ENCODE measurements around the gene SELENON. TPM values are rescaled to one million over a fixed set of nuclear protein-coding genes. Genes with fewer than 3 reads are reported as not detected.
A peak's percentile ranks its signal among the peaks of the same experiment; 100 is the strongest.
"Not testable (repeated sequence)": the region's sequence is repeated elsewhere in the genome, so short reads cannot be mapped to it uniquely, and the experiment has no call there.

The SELENON gene
- total and polyA plus RNA-seq, 9 of the 15 experiments (the other 6 are each of a cell fraction or from before 2014, with no cell fraction given) = 0.43 to 26.7 (median 7.0) TPM

GRCh38 chr1:25839808-25840207, 39.8 kb downstream of the SELENON start:
- Histone ChIP-seq H3K79me2 (ENCODE audit: control insufficient read depth, insufficient read depth, low read length) (peaks cover 81% of the 10 kb centered on the region), H3K36me3 (ENCODE audit: control insufficient read depth, insufficient read depth, low read length) (peaks cover 45% of the 10 kb centered on the region)
- WGBS (ENCODE audit: insufficient coverage, low coverage, missing lambda C conversion rate) = 95% methylated on average over 4 of the region's 4 CpGs
- H3K27ac ChIP-seq (ENCODE audit: extremely low read depth, low read depth, low read length); DNase-seq (ENCODE audit: extremely low read depth in 1 of 4, low spot score in 3 of 4); H3K9me1 ChIP-seq (ENCODE audit: control insufficient read depth, insufficient read depth, low read length); BruUV-seq (replicated peaks); H3K9ac ChIP-seq (ENCODE audit: insufficient read depth in 1 of 2, low read depth in 2 of 2, low read length in 2 of 2); intact Hi-C loops (cut with micrococcal nuclease); H3K4me3 ChIP-seq; H2AFZ ChIP-seq (ENCODE audit: low read depth, low read length); H3K27me3 ChIP-seq (ENCODE audit: control insufficient read depth in 2 of 2, insufficient read depth in 2 of 2, low read length in 2 of 2); in situ Hi-C loops (cut with MboI); H3K4me1 ChIP-seq (replicated peaks in 1 of 2; ENCODE audit: control insufficient read depth in 2 of 2, insufficient read depth in 2 of 2, low read length in 2 of 2); H3K9me3 ChIP-seq (replicated peaks; ENCODE audit: control insufficient read depth, insufficient read depth, low read depth, low read length); H4K20me1 ChIP-seq (replicated peaks; ENCODE audit: control insufficient read depth, insufficient read depth, low read length); ATAC-seq; CTCF ChIA-PET (ENCODE audit: low intra/inter-chr PET ratio); FAIRE-seq; H3K4me2 ChIP-seq (ENCODE audit: insufficient read depth, low read length): not testable (repeated sequence)
- POLR2A ChIA-PET = interaction anchor here (0.6 to 10.8 kb wide), 4 partner anchors 9 to 34 kb away, joined by 3 to 108 read pairs (median 6); no protein-coding TSS in a partner anchor

- no peaks in the 10 kb centered on the region for H3K27me3 ChIP-seq (ENCODE audit: control insufficient read depth in 2 of 2, insufficient read depth in 2 of 2, low read length in 2 of 2)
- intact Hi-C loops (cut with micrococcal nuclease) (no loop called here), in situ Hi-C loops (cut with MboI) (no loop called here)
- H3K9me1 ChIP-seq (ENCODE audit: control insufficient read depth, insufficient read depth, low read length) = no peaks in the 10 kb centered on the region
- no peak overlapping the region for H3K9ac ChIP-seq (ENCODE audit: insufficient read depth in 1 of 2, low read depth in 2 of 2, low read length in 2 of 2)
- H2AFZ ChIP-seq (ENCODE audit: low read depth, low read length) = no peak overlapping the region
- no peak overlapping the region for H3K27ac ChIP-seq (ENCODE audit: extremely low read depth, low read depth, low read length)
- no peaks in the 10 kb centered on the region for H3K9me3 ChIP-seq (replicated peaks; ENCODE audit: control insufficient read depth, insufficient read depth, low read depth, low read length)
- ATAC-seq = no peak
- BruUV-seq (replicated peaks) = no TSS peak
- peaks cover 0 to 15% of the 10 kb centered on the region in 2 experiments; a peak in 3 of 5 replicates for H3K4me1 ChIP-seq (replicated peaks in 1 of 2; ENCODE audit: control insufficient read depth in 2 of 2, insufficient read depth in 2 of 2, low read length in 2 of 2)
- no peak overlapping the region for H3K4me2 ChIP-seq (ENCODE audit: insufficient read depth, low read length)
- no peak for TF ChIP-seq STAG1 (CRISPR knock-in tag; IDR thresholded peaks at IDR 0.05; ENCODE audit: borderline replicate concordance)
- TF ChIP-seq ZNF384 (IDR thresholded peaks at IDR 0.05; ENCODE audit: low read depth, low read length) = 0 out of 2 replicates have a peak, but pooled peaks have one; percentile 11
- peak; percentile 51; the same call in 1 of the 2 replicates for TF ChIP-seq MAFG (tag; conservative IDR thresholded peaks at IDR 0.05)
- TF ChIP-seq CBX3 (IDR thresholded peaks at IDR 0.05; ENCODE audit: borderline replicate concordance in 1 of 2, low read length in 2 of 2) = no peak
- TF ChIP-seq NFE2 (IDR thresholded peaks at IDR 0.05; ENCODE audit: low read depth) = 0 out of 2 replicates have a peak, but pooled peaks have one; percentile 12
- peak; percentile 43; the same call in 1 of the 2 replicates for TF ChIP-seq ZNF316 (IDR thresholded peaks at IDR 0.05)
- TF ChIP-seq C11orf30 (IDR thresholded peaks at IDR 0.05; ENCODE audit: low read depth) = peak; percentile 19; the same call in 1 of the 2 replicates
- peaks cover 88% of the 10 kb centered on the region for H3K79me2 ChIP-seq (ENCODE audit: control insufficient read depth, insufficient read depth, low read length)
- POLR2A ChIA-PET = interaction anchor here (0.7 to 10.8 kb wide), 4 partner anchors 13 to 53 kb away, joined by 3 to 108 read pairs (median 4); no protein-coding TSS in a partner anchor
- CTCF ChIA-PET (ENCODE audit: low intra/inter-chr PET ratio) = no interaction called here
- peaks cover 6% of the 10 kb centered on the region; the same call in 1 of the 2 replicates for H4K20me1 ChIP-seq (replicated peaks; ENCODE audit: control insufficient read depth, insufficient read depth, low read length)
- no peak overlapping the region for H3K4me3 ChIP-seq
- H3K36me3 ChIP-seq (ENCODE audit: control insufficient read depth, insufficient read depth, low read length) = peaks cover 31% of the 10 kb centered on the region
- FAIRE-seq = no peak
- 76% methylated on average over 3 of the region's 3 CpGs for WGBS (ENCODE audit: insufficient coverage, low coverage, missing lambda C conversion rate)
- DNase-seq (ENCODE audit: extremely low read depth in 1 of 4, low spot score in 3 of 4) = no peak
These were observed 43.5 kb downstream of the SELENON start for GRCh38 chr1:25843483-25843882.

All from K562 (cell line).